CD4-positive, alpha-beta T cell treated with Interleukin-17A for 1 hour (primary cell): ENCODE results near the gene PCAT6.

Experiments
- DNase-seq: peaks from one replicate; pipeline ENCODE4 v3.0.0-alpha.2; 2020

PCAT6 gene

GRCh38 chr1:202852163-202852904 lies 41.6 kb downstream of the PCAT6 start:
- peak; percentile 43 for DNase-seq

GRCh38 chr1:202854787-202855186 lies 44.0 kb downstream of the PCAT6 start:
- DNase-seq = no peak

- no peak for DNase-seq
Measured at GRCh38 chr1:202856014-202856413, 45.3 kb downstream of the PCAT6 start.

- DNase-seq = no peak
Measured at GRCh38 chr1:202857136-202857610, 46.4 kb downstream of the PCAT6 start.

GRCh38 chr1:202858331-202858730 lies 47.6 kb downstream of the PCAT6 start:
- DNase-seq = no peak

- no peak for DNase-seq
Measured at GRCh38 chr1:202858789-202859414, 48.1 kb downstream of the PCAT6 start.

- no peak for DNase-seq
Measured at GRCh38 chr1:202860744-202861419, 50.1 kb downstream of the PCAT6 start.
